Thymus (tissue), 11 donors: ENCODE results near the gene PMM2. TPM values are rescaled to one million over a fixed set of nuclear protein-coding genes. Genes with fewer than 3 reads are reported as not detected.
"Not testable (repeated sequence)": the region's sequence is repeated elsewhere in the genome, so short reads cannot be mapped to it uniquely, and the experiment has no call there.

Experiments used
- DNase-seq, 9 donors: peaks; one replicate each; pipeline ENCODE4 v3.0.0-alpha.2; 2013; ENCODE audit warnings: low spot score in 9 of 9, low read depth in 6 of 9, missing footprints in 1 of 9
- H3K27ac ChIP-seq, 2 donors: one replicate each; pipeline ENCODE4 v1.5.1; 2013; ENCODE audit warnings: control low read depth in 1 of 2, low read depth in 1 of 2, low read length in 1 of 2, mild to moderate bottlenecking in 1 of 2, moderate library complexity in 1 of 2
- H3K27me3 ChIP-seq, 2 donors: one replicate each; pipeline ENCODE4 v1.5.1; 2013; ENCODE audit warnings: low read length in 1 of 2; ENCODE audit not compliant: control insufficient read depth in 2 of 2, insufficient read depth in 1 of 2
- H3K36me3 ChIP-seq, 2 donors: one replicate each; pipeline ENCODE4 v1.5.1; 2013; ENCODE audit warnings: low read length in 1 of 2, mild to moderate bottlenecking in 1 of 2, moderate library complexity in 1 of 2; ENCODE audit not compliant: control insufficient read depth in 2 of 2, insufficient read depth in 2 of 2
- H3K4me1 ChIP-seq, 2 donors: one replicate each; pipeline ENCODE4 v1.5.1; 2013; ENCODE audit warnings: low read length in 2 of 2; ENCODE audit not compliant: control insufficient read depth in 2 of 2, insufficient read depth in 2 of 2
- H3K4me3 ChIP-seq, 2 donors: one replicate each; pipeline ENCODE4 v1.5.1; 2013; ENCODE audit warnings: low read length in 2 of 2, control low read depth in 1 of 2, mild to moderate bottlenecking in 1 of 2
- H3K9me3 ChIP-seq, 2 donors: one replicate each; pipeline ENCODE4 v1.5.1; 2013; ENCODE audit warnings: low read length in 1 of 2, mild to moderate bottlenecking in 1 of 2; ENCODE audit not compliant: control insufficient read depth in 2 of 2, insufficient read depth in 1 of 2
- WGBS: extraction: QIAGEN DNeasy Blood & Tissue Kit; methylation state at CpG from one replicate; pipeline ENCODE4 v1.1.7; 2013; 5-methylcytosine and 5-hydroxymethylcytosine counted together
- polyA plus RNA-seq: library from polyadenylated mRNA; stranded (reverse); fragments of 200-250 nt; gene quantifications from one replicate; pipeline ENCODE4 v1.2.3, GENCODE V29; 2013
- total RNA-seq: library from RNA; stranded (reverse); fragments of 120-200 nt; gene quantifications from one replicate; pipeline ENCODE4 v1.2.4, GENCODE V29; 2013
- donor health status: healthy.

Gene PMM2
- total and polyA plus RNA-seq, 2 donors: 13.8 to 18.6 TPM

DNA sequence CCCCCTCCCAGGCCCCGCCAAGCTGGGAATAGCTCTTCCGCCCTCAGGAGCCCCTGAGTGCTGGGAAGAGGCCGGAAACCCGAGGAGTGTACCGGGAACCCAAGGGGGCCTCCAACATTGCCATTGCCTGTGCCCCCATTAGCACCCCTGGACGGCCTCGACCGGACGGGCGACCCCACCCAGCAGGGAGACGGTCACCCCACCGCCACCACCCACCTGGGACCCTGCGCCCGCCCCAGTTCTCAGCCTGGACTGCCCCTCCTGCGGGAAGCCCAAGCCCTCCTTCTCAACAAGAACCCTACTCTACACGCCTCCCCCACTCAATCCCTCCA lies 69.2 kb downstream of the PMM2 start:
- no peaks in the 10 kb centered on the region for H3K27me3 ChIP-seq
- no peak overlapping the region for H3K27ac ChIP-seq
- peak overlapping the region; percentile 80 to 81 for H3K4me3 ChIP-seq
- no peak for DNase-seq
- H3K36me3 ChIP-seq: peaks cover 2 to 16% of the 10 kb centered on the region in 2 donors
- H3K9me3 ChIP-seq: no peaks in the 10 kb centered on the region
- WGBS: 58% methylated on average over 16 of the region's 16 CpGs
- peaks cover 24 to 47% of the 10 kb centered on the region in 2 donors for H3K4me1 ChIP-seq

DNA sequence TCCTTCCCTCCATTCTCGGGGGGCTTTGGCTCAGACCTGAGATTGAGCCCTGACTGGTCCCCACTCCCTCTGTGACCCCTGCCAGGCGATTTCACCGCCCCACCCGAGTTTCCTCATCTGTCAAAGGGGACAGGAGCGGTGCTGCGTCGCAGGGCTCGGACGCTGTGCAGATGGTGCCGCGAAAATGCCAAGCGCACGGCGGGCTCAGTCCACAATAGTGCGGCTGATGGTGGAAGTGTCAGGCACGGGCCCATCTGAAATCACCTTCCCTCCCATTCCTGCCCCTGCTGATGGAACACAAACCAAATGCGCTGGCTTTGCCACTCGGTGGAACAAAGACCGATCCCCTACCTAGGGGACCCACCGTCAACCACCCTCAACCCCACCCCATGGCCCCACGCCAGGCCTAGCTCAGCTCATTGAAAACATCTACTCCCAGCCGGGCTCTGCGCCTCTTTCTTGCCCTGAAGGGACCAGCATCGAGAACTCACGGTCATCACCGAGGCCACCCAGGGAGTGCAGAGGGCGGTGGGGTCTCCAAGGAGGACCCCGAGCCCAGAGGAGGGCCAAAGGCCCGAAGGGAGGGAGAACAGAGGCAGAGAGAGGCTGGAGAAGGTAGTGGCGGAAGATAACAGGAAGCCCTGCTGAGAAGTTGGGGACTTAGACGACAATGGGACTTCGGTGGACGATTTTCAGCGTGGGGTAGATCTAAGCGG lies 69.7 kb downstream of the PMM2 start:
- 6% methylated on average over 35 of the region's 35 CpGs for WGBS
- Histone ChIP-seq H3K4me3 (peak overlapping the region; percentile 80 to 81), H3K9me3 (no peaks in the 10 kb centered on the region), H3K4me1 (peaks cover 24 to 47% of the 10 kb centered on the region in 2 donors), H3K27me3 (no peaks in the 10 kb centered on the region), H3K36me3 (peaks cover 2 to 13% of the 10 kb centered on the region in 2 donors), H3K27ac (peak overlapping the region; percentile 48 to 65)
- DNase-seq: peak in 6 of 9 donors; percentile 12 to 59 (median 24)

DNA sequence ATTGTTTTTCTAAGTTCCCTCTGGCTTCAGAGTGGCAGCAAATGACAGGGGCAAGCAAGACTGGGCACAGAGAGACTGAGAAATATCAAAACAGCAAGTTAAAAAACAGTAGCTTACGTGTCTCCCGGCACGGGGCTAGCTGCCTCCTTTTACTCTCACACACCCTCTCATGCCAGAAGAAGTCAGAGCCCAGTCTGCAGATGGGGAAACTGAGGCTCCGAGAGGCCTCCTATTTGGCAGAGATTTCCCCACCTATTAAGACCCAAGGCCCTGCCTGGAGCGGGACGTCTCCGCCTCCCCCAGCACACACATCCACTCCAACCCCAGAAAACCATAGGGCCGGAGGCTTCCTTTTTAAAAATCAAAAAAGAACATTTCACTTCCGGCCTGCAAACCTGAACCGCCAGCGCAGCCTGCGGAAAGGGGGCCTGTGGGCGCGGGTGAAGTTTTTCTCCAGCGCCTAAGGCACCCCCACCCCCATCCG lies 70.3 kb downstream of the PMM2 start:
- Histone ChIP-seq H3K27ac (peak overlapping the region; percentile 48 to 65), H3K27me3 (no peaks in the 10 kb centered on the region), H3K4me1 (peaks cover 24 to 47% of the 10 kb centered on the region in 2 donors), H3K4me3 (peak overlapping the region; percentile 80 to 81), H3K9me3 (no peaks in the 10 kb centered on the region), H3K36me3 (peaks cover 2 to 13% of the 10 kb centered on the region in 2 donors)
- under 1% methylated on average over 16 of the region's 16 CpGs for WGBS
- DNase-seq: peak in 7 of 9 donors; percentile 18 to 78 (median 45)

DNA sequence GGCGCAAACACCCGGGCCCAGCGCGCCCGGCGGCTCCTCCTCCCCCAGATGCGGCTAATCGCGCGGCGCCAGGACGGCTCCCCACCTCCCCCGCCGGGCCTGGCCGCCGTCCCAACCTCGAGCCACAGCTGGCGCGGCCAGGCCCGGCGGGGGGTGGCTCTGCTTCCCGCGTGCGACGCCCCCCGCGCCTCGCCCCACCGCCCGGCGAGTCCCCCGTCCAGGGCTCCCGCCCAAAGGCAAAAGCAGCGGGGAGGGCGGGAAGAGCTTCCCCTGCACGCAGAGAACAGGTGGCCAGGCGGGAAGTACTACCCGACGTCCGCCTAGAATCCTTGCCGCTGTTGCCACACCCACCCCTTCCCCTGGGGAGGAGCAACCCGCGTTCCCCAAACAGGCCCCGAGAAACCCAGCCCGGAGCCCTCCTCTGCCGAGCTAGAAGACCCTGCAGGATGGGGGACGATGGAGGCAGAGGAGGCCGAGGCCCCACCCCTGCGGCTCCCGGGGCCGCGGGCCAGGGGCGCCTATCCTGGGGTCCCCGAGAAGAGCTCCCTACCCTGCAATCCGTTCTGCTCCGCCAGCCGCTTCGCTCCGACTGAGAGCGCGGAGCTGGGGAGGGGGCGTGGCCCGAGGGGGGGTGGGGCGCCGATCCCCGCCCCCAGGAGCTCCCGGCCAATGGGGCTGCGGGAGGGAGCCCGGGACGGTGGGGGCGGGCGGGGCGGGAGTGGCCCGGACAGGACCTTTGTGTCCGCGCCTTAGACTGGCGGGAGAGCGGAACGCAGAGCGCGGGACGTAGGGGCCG lies 71.0 kb downstream of the PMM2 start, which contains the start of gene CARHSP1:
CARHSP1 (minus strand) TSS at position 591 of the 796 bp plus-strand sequence. CDS start 9,678 bp downstream, outside the sequence.
- H3K27ac ChIP-seq: peak within 1 kb of the TSS; percentile 89 to 91
- DNase-seq: peak; percentile 47 to 90 (median 75)
- peak within 1 kb of the TSS; percentile 80 to 81 for H3K4me3 ChIP-seq
- H3K36me3 ChIP-seq: peaks cover 2 to 11% of the 10 kb centered on the region in 2 donors
- no peaks in the 10 kb centered on the region for H3K9me3 ChIP-seq
- H3K4me1 ChIP-seq: peaks cover 24 to 47% of the 10 kb centered on the region in 2 donors
- 1% methylated on average over 83 of the region's 83 CpGs for WGBS
- no peaks in the 10 kb centered on the region for H3K27me3 ChIP-seq

DNA sequence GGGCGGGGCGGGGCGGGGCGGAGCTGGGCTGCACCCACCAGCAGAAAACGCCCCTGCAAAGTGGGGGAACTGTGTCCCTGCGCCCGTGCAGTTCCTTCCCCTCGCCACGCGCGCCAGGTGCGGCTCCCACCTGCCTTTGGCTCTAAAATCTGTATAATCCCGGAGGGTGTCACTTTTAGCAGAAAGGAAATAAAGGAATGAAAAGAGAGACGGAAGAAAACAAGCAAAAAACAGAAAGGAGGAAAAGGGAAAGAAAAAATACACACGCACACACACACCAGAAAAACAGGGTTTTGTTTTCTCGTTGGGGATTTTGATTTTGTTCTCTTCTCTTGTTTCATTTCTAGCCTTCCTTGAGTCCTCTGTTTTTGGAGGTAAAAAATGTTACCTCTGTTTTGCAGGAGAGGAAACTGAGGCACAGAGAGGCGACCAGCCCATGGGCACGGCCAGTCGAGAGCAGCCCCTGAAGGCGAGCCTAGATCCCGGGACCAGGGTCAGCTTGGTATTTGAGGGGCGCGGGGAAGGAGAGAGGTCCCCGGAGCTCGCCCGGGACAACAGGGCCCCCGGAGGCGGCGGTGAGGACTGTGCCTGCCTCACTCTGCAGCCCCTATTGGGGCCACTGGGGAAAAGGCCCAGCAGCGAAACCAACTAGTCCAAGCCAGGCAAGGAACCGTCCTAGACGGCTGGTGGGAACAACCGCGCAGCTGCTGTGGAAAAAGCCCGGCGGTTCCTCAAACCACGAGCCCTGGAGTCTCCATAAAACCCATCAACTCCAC lies 71.8 kb downstream of the PMM2 start:
- WGBS: 31% methylated on average over 37 of the region's 37 CpGs
- H3K4me3 ChIP-seq: peak overlapping the region; percentile 80 to 81
- peaks cover 0 to 3% of the 10 kb centered on the region in 2 donors for H3K36me3 ChIP-seq
- no peaks in the 10 kb centered on the region for H3K27me3 ChIP-seq
- peak overlapping the region; percentile 12 to 61 for H3K27ac ChIP-seq
- no peaks in the 10 kb centered on the region for H3K9me3 ChIP-seq
- DNase-seq: peak in 4 of 9 donors; percentile 25 to 59 (median 28)
- H3K4me1 ChIP-seq: peaks cover 23 to 47% of the 10 kb centered on the region in 2 donors

DNA sequence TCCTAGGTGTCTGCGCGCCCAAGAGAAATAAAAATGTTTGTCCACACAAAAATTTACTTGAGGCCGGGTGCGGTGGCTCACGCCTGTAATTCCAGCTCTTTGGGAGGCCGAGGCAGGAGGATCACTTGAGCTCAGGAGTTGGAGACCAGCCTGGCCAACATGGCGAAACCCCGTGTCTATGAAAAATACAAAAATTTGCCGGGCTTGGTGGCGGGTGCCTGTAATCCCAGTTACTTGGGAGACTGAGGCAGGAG lies 72.3 kb downstream of the PMM2 start:
- 98% methylated on average over 10 of the region's 10 CpGs for WGBS
- H3K36me3 ChIP-seq, H3K9me3 ChIP-seq, H3K27me3 ChIP-seq, H3K27ac ChIP-seq, H3K4me3 ChIP-seq, DNase-seq: not testable (repeated sequence)
- peaks cover 20 to 45% of the 10 kb centered on the region in 2 donors for H3K4me1 ChIP-seq

DNA sequence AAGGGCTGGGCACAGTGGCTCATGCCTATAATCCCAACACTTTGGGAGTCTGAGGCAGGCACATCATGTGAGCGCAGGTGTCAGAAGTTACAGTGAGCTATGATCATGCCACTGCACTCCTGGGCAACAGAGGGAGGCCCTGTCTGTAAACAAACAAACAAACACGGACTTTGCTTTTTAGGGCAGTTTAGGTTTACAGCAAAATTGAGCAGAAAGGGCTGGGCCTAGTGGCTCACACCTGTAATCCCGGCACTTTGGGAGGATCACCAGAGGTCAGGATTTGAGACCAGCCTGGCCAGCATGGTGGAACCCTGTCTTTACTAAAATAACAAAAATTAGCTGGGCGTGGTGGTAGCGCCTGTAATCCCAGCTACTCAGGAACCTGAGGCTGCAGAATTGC lies 74.4 kb downstream of the PMM2 start:
- Histone ChIP-seq H3K36me3 (no peaks in the 10 kb centered on the region), H3K27ac (no peak overlapping the region), H3K9me3 (no peaks in the 10 kb centered on the region), H3K27me3 (no peaks in the 10 kb centered on the region), H3K4me3 (no peak overlapping the region), H3K4me1 (peaks cover 15 to 23% of the 10 kb centered on the region in 2 donors)
- no peak for DNase-seq
- 99% methylated on average over 5 of the region's 5 CpGs for WGBS

DNA sequence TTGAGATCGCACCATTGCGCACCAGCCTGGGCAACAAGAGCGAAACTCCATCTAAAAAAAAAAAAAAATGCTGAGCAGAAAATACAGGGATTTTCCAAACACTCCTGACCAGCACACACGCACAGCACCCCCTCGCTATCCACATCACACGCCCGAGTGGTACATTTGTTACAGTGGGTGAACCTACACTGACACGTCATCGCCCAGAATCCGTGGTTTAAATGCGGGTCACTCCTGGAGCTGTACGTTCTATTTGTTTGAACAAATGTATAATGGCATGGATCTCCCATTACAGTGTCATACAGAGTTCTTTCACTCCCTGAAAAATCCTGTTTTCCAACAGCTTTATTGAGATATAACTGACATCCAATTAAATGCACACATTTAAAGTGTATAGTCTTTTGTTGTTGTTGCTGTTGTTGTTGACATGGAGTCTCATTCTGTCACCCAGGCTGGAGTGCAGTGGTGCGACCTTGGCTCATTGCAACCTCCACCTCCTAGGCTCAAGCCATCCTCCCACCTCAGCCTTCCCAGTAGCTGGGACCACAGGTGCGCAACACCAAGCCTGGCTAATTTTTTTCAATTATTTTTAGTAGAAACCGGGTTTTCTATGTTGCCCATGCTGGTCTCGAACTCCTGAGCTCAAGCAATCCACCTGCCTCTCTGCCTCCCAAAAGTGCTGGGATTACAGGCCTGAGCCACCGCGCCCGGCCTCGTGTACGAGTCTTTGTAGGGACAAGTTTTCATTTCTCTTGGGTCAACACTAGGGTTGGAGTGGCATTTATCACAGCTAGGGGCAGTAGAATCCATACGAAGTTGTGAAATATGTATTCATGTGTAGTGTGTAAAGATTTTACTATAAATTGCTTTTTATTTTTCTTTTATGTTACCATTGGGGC lies 75.6 kb downstream of the PMM2 start:
- Histone ChIP-seq H3K27me3 (no peaks in the 10 kb centered on the region), H3K27ac (no peak overlapping the region), H3K4me1 (peaks cover 15 to 20% of the 10 kb centered on the region in 2 donors), H3K36me3 (no peaks in the 10 kb centered on the region), H3K4me3 (no peak overlapping the region), H3K9me3 (no peaks in the 10 kb centered on the region)
- 93% methylated on average over 22 of the region's 22 CpGs for WGBS
- no peak for DNase-seq
